ENCODE results near the gene HOXC6.

DNA sequence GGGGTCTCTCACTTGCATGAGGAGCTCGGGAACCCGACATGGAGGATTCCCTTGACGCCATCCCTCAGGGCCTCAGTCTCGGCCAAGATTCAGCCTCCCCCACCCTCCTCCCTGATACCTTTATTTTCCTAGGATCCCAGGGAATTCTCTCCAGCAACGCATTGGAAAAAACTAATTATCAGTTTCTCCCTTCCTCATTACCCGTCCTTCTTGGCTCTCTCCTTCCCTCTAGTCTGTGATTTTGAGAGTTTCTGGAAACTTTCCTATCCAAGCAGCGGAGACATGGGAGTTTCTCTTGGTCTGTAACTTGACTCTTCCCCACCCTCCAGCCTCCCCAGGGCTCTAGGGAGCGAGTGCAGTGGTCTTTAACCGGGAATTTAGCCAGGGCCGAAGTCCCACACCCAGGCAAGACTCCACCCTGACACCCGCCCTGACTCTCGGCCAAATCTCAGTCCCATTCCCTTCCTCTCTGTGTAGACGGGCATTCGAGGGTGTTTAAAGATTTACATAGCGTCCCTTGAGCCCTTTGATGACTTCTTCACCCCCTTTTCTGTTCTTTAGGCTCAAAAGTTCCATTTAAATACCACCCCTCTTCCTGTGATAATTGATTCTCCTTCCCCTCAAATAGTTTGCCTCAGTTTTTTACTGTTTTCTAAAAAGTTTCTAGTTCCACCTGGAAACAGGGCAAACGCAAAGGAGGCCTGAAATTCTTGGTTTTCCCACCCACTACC lies 11.3 kb downstream of the HOXC6 start:
- TF ChIP-seq CTCF (IDR thresholded peaks at IDR 0.05) (no peak), EP300 (IDR thresholded peaks at IDR 0.05) (no peak)
